Skin of body (tissue), 2 donors: ENCODE results near the gene AURKB. TPM values are rescaled to one million over a fixed set of nuclear protein-coding genes. Genes with fewer than 3 reads are reported as not detected.
"Not testable (repeated sequence)": the region's sequence is repeated elsewhere in the genome, so short reads cannot be mapped to it uniquely, and the experiment has no call there.

ENCODE experiments used
- DNase-seq: peaks from one replicate; lab custom pipeline; 2025; lab: John Stamatoyannopoulos, UW
- total RNA-seq: library from RNA; depleted of rRNA; stranded (reverse); fragments of >200 nt; gene quantifications from one replicate; pipeline ENCODE4 v1.2.3, GENCODE V29; 2014

Gene AURKB
- total RNA-seq, 1 donor from 2014 or later = 12.4 TPM

DNA sequence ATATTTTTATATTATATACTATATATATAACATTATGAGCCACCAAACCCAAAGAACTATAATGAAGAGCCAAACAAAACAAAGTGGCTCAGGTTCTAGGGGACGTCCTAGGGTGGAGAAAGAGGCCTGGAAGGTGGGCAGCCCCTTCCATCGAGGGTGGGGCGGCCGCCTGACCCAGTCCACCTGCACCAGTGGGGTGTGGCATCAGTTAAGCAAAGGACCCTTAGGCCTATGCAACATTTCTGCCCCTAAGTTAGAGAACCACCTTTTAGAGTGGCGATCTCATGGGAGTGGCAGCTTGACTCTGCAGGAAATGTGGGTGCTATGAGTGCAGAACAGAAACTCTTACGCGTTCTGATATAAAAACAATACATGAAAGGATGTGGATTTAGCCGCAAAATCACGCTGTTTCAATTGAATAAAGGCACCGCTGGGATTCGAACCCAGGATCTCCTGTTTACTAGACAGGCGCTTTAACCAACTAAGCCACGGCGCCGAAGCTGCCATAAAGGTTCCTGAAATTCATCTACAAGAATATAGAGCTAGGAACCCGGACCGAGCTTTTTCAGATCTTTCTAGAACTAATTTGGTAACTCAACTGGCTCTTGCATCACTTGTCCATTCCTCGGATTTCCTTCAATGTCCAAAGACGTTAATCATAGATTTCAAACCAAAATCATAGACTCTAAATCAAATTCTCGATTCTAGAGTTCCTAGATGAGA lies 15.6 kb upstream of the AURKB start:
- peak; percentile 50 for DNase-seq

DNA sequence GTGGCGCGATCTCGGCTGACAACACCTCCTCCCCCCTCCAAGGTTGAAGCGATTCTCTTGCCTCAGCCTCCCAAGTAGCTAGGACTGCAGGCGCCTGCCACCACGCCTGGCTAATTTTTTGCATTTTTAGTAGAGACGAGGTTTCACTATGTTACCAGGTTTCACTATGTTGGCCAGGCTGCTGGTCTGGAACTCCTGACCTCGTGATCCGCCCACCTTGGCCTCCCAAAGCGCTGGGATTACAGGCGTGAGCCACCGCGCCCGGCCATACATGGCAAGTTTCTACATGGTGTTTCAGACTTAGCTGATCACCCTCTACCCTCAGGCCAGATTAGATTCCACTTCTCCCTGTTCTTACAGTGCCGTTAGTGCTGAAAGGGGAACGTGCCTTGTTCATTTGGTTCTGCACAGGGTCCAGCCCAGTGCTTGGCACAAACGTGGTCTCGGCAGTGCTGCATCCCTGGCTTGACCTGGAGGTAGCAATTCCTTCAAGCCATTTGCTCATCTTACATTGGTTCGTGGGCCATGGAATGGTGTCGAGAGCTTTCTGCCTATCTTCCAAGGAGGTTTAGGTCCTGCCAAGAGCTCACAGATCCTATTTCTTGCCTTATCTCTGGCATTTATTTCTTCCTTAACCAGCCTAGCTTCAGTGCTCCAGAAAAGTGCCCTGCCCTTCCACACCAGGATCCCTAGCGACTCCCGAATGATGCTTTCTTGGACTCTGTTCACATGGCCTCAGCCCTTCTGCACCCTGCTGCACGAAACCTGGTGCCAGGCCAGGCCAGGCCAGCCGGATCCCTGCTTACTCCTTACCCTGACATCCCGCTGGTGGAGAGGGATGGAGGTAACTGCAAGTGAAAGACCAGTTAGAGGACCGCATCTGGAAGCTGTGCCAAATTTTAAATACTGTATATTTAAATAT lies 14.8 kb upstream of the AURKB start:
- no peak for DNase-seq

DNA sequence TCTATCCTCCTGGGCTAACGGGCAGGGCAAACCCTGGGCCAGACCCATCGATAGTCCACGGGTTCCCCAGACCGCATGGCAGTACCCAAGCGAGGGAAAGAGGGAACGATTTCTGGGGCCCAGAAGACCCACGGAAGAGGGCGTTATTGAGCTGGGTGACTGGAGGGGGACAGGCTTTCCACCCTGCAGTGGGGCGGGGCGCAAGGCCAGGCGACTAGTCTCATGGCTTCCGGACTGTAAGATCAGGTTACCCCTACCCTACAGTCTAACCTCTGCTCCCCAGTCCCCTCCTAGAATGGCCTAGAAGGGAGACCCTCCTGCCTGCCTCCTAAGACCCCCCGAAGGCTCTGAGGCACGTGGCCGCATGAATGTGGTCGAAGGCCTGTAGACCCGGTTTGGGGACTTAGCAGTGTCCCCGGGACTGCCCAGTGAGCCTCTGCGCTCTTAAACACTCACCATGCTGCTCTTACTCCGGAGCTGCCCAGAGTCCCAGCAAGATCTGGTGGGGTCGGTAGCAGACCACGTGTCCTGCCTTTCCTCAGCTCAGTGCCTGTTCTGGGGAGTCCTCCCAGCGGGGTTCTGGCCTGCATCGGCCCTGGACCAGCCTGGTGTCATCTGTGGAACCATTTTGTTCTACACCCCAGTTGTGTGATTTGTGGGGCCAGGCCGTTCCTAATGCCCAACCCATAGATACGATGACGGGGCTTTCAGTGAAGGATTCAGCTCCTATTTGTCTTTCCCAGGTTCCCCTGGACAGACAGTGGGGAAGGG lies 13.2 kb upstream of the AURKB start:
- DNase-seq = no peak

DNA sequence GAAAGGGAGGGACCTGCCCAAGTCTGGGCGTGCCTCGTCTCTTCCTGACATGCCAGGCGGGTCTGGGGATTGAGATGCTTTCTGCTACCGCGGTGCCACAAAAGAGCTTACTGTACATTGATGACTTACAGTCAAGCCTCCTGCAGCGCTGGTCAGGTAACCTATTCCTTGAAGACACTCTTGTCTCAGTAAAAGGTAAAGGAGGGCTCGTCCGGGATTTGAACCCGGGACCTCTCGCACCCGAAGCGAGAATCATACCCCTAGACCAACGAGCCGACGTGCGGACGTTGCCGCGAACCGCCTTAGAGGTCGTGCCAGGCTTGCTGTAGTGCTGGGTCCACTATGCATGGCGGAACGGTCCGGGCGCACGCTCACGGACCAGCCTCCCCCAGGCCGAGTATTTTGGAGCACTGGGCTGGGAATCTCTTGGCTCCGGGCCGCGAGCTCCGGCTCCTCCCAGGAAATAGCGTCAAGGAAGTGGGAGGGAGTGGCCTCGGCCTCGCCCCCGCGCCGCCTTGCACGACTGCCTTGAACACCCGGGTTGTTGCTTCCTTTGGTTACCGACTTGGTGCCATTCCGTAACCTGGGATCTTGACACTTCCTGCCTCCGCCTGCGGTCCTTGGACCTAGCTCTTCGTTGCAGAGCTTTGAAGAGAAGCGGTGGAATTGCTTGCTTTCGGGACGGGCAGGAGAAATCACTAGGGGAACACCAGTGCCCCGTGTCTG lies 12.4 kb upstream of the AURKB start:
- DNase-seq = peak; percentile 90

DNA sequence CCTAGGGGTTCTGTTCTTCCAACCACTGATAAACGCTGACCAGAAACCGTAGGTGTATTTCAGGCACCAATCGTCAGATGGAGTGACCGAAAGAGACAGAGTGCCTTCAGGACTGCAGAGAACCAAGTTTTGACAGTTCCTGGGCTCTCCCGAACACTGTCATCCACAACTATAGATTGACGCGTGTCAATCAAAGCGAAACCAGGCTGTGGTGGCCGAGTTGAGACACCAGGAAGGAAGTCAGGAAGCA lies 11.9 kb upstream of the AURKB start:
- DNase-seq = no peak

DNA sequence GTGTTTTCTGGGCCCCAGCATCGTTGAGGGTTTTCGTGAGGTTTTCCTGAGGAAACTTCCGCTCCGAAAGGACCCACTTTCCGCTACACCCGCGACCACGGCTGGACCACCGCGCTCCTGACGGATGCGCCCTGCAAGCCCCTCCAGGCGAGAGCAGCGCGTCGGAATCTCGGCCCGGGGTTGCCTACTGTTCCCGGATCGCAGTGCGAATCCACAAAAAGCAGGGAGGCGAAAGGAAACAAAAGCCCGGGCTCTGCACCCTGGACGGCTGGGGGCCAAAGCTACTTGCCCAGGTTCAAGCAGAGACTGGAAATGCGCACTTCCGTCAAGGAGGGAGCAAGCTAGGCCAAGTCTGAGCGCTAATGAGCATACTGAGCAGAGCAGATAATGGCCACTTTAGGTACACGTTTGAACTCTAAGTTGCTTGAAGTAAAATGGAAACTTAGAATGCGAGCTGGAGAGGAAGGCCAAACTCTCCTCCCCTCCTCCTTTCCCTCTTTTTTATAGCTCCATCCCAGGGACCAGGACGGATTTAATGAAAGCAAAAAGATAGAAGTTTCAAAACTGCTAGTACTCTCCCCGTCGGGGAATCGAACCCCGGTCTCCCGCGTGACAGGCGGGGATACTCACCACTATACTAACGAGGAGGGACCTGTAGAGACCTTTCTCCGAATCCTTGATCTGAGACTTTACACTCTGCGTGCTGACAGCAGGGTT lies 11.4 kb upstream of the AURKB start:
- DNase-seq = peak; percentile 93

DNA sequence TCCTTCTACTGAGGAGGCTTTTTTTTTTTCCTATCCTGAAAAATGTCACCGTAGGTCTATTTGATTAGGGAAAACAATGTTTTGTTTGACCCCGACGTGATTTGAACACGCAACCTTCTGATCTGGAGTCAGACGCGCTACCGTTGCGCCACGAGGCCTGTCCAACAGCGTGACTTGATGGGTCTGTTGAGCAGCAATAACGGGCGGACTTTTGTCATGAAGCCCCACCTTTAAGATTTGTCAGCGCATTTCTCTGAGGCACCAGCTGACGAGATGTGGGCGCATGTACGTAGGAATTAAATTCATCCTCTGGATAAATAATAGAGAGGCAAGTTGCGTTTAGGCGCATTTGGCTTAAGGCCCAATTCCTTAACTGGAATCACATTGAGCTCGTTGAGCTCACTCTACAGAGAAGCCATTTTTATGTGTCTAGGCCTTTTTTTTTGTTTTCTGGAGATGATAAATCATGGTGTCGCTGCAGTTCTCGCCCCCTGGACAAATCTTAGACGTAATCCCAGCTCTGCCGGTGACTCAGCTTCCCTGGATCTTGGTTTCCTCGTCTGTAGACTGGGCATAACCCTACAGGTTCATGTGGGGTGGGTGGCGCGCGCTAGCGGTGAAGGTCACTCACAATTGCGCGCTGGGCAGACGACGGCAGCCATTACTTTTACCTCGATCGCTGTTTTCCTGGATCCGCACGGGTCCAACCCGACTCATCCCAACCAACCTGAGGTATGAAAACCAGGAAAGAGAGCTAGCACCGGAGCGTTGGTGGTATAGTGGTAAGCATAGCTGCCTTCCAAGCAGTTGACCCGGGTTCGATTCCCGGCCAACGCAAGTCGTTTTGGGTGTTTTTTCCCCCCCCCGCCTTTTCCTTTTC lies 10.6 kb upstream of the AURKB start:
- peak; percentile 91 for DNase-seq

DNA sequence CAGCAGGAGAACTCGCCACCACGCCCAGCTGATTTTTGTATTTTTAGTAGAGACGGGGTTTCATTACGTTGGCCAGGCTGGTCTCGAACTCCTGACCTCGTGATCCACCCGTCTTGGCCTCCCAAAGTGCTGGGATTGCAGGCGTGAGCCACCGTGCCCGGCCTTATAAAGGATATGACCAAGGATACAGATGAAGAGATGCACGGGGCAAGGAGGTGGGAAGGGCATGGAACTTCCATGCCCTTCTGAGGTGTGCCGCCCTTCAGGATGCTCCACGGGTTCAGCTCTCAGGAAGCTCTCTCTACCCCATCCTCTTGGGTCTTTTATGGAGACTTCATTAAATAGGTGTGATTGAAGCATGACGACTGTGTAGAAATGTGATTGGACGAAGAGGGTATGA lies 3.6 kb upstream of the AURKB start:
- DNase-seq = not testable (repeated sequence)

DNA sequence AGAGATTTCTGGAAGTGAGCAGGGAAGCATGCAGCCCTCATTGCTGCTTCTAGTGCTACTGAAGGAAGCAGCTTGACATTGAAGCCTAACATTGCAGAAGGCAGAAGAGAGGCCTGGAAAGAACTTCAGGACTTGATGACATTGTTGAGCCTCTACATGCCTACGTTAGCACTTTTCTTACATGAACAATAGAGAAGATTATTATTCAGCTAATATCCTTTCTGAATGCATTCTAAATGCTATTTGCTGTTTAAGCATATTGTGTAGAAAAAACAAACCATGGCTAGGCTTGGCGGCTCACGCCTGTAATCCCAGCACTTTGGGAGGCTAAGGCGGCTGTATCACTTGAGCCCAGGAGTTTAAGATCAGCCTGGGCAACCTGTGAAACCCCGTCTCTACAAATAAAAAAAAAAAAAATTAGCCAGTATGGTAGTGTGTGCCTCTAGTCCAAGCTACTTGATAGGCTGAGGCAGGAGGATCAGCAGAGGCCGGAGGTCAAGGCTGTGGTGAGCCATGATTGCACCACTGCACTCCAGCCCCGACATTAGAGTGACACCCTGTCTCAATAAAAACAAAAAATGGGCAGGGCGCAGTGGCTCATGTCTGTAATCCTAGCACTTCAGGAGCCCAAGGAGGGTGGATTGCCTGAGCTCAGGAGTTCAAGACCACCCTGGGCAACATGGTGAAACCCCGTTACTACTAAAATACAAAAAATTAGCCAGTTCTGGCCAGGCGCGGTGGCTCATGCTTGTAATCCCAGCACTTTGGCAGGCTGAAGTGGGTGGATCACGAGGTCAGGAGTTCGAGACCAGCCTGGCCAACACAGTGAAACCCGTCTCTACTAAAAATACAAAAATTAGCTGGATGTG lies 2.2 kb upstream of the AURKB start:
- no peak for DNase-seq

DNA sequence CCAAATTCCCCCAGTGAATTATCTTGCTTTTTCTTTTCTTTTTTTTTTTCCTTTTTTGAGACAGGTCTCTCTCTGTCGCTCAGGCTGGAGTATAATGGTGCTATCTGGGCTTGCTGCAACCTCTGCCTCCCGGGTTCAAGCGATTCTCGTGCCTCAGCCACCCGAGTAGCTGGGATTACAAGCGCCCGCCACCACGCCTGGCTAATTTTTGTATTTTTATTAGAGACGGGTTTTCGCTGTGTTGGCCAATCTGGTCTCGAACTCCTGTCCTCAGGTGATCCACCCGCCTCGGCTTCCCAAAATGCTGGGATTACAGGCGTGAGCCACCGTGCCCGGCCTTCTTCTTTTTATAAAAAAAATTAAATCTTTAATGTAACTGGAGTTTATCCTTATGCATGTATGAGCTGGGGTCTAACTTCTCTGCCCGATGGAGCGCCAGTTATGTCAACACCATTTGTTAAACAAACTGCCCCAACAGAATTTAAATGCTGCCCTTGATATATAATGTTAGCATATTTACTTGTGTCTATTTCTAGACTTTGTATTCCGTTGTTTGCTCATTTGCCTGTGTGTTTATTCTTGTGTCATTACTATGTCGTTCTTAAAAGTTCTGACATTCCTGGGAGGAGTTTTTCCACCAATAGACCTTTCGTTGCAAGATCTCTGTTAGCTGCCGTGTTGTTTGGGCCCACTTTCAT lies 535 bp upstream of the AURKB start:
- no peak for DNase-seq

DNA sequence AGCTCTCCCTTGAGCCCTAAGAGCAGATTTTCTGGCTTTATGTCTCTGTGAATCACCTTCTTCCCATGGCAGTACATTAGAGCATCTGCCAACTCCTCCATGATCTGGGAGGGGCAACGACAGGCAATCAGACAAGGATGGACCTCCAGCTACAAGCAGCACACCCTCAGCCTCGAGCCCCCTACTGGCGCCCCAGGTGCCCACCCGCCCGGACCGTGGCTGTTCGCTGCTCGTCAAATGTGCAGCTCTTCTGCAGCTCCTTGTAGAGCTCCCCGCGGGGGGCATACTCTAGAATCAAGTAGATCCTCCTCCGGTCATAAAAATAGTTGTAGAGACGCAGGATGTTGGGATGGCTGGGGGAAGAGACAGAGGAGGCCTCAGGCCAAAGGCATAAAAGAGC lies 3.8 kb downstream of the AURKB start:
- DNase-seq = no peak

DNA sequence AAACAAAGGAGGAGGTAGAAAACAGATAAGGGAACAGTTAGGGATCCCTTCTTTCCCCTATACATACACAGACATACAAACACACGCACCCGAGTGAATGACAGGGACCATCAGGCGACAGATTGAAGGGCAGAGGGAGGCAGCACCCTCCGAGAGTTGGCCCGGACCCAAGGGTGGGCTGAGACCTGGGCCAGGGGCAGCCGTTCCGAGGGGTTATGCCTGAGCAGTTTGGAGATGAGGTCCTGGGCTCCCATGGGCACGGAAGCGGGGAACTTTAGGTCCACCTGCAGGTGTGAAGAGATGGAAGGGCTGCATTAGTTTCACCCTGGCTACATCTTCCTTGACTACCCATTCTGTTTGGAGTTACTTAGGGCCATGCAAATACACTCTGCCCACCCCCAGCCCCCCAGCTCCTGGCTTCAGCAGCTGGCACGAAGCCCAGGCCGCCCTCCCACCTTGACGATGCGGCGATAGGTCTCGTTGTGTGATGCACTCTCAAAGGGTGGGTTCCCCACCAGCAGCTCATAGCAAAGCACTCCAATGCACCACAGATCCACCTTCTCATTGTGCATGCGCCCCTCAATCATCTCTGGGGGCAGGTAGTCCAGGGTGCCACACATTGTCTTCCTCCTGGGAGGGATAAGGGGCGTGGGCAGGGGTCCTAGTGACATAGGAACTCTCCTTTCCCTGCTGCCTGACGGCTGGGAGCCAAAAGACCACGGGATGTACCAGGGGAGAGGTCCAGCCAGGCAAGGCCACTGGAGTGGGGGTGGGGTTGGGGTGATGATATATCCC lies 5.4 kb downstream of the AURKB start:
- no peak for DNase-seq

DNA sequence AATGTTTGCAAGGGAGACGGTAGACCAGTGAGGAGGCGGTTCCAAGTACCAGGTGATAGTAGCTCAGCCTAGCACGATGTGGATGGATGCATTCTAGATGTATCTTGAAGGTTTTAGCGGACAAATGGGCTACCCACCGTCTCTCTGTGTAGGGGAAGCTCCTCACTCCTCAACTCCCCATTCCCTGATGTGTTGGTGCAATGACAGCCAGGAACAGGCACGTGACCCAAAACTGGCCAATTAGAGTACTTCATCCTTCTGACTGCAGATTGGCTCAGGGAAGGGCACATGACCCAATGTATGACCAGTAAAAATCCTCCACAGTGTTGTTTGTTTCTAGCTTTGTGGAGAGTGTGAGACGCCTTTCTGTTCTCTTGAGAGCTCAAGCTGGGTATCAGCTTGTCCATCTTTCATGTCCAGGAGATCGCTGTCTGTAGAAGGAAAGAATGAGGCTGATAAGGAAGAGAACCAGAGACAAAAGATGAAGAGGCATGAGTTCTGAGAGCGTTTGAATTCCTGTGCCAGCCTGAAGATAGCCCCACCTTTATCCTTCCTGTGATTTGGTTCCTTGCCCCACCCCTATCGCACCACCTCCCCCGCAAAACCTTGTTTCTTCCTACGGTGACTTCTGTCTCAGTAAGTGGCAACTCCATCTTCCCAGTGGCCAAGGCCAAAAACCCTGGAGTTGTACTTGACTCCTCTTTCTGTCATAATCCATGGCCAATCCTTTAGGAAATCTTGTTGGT lies 18.1 kb downstream of the AURKB start:
- DNase-seq = peak; percentile 96

DNA sequence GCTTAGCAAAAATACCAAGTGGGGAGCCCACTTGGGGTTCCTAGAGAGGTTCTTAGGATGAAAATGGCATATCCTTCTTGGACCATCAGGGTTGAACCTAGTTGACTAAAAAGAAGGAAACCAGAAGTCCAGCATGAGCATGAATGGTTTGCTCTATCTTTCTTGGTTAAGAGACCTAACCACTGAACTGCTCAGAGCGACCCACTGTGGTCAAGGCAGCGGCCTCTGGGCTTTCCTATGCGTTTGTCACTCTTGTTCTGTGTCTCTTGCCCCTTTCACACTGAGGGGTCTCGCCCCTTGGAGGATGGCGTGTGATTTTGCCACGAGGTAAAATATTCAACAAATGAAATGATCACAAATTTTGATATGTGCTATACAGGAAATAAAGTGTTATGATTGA lies 19.9 kb downstream of the AURKB start:
- no peak for DNase-seq

DNA sequence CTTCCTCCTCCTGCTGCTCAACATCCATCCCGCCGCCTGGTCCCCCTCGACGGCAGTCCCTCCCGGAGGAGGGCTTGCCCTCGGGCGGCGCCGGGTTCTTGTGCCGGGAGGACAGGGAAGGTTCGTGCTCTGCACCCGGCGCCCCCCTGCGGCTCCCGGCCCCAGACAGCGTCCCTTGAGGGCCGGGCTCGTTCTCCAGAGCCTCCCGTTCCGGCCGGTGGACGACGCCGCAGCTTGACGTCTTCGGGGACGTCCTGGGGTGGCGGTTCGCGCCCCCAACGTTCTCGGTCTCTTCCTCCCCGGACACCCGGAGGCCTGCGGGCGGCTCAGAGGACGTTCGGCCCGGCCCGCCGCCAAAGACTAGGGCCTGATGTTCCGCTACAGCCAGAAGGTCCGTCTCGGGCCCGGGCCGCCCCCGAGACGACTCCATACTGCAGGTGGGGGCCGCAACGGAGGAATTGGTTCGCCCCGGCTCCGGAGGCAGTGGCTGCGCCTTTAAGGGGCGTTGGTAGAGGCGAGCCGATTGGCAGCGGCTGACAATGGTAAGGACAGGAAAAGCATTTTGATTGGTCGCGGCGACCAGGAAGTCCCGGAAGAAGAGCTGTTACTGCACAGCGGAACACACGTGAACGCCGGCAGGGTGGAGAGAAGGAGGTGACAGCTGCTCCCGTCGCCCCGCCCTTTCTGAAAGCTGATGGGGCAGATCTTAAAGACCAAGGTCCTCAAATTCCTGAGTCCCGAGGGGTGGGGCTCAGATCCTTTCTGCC lies 20.5 kb downstream of the AURKB start, which contains the start of gene BORCS6:
BORCS6 (minus strand) TSS at position 470 of the 767 bp plus-strand sequence; CDS start at position 430, 40 bp downstream.
- peak; percentile 99 for DNase-seq
